ENCODE results near the gene CATSPER1. TPM values are rescaled to one million over a fixed set of nuclear protein-coding genes. Genes with fewer than 3 reads are reported as not detected.

The CATSPER1 gene
- polyA plus RNA-seq, 2 of the 4 experiments (the other 2 are of a cell fraction): 0.46 to 0.97 TPM

- Histone ChIP-seq H3K27ac (no peak overlapping the region), H3K4me1 (no peaks in the 10 kb centered on the region), H3K9me3 (no peaks in the 10 kb centered on the region), H3K4me3 (no peak overlapping the region), H3K4me2 (no peak overlapping the region)
- no peak for DNase-seq (ENCODE audit: low read depth in 1 of 2, low spot score in 1 of 2)
- no peak for ATAC-seq
- CTCF ChIA-PET: interaction anchor here (1.0 to 11.8 kb wide), 6 partner anchors 10 to 90 kb away, joined by 3 to 163 read pairs (median 6); partner anchors contain the start of genes CCDC85B and FIBP
- no peak for FAIRE-seq
- POLR2A ChIA-PET: no interaction called here
- TF ChIP-seq RAD21 (conservative IDR thresholded peaks at IDR 0.05 in 1 of 2, IDR thresholded peaks at IDR 0.05 in 1 of 2) (no peak), RFX5 (IDR thresholded peaks at IDR 0.05) (no peak), HOXA7 (CRISPR knock-in tag; IDR thresholded peaks at IDR 0.05) (no peak)
- WGBS (ENCODE audit: missing lambda C conversion rate): 88% methylated on average over 27 of the region's 29 CpGs
Observed at GRCh38 chr11:65977621-65978390, 48.5 kb downstream of the CATSPER1 start.

GRCh38 chr11:65976216-65977176 lies 49.8 kb downstream of the CATSPER1 start:
- H3K9me3 ChIP-seq: no peaks in the 10 kb centered on the region
- no peak overlapping the region for H3K4me2 ChIP-seq
- ATAC-seq: no peak
- CTCF ChIA-PET: interaction anchor here (1.0 to 11.8 kb wide), 7 partner anchors 8 to 92 kb away, joined by 3 to 163 read pairs (median 5); partner anchors contain the start of genes CCDC85B and FIBP
- DNase-seq (ENCODE audit: low read depth in 1 of 2, low spot score in 1 of 2): no peak
- POLR2A ChIA-PET: no interaction called here
- no peak for FAIRE-seq
- no peak for TF ChIP-seq BCL3 (IDR thresholded peaks at IDR 0.05)
- TF ChIP-seq POLR2A (IDR thresholded peaks at IDR 0.05; ENCODE audit: low read length): no peak
- TF ChIP-seq E2F6 (IDR thresholded peaks at IDR 0.05; ENCODE audit: borderline replicate concordance, low read depth): no peak
- TF ChIP-seq EHMT2 (IDR thresholded peaks at IDR 0.05; ENCODE audit: low read depth): no peak
- no peak for TF ChIP-seq HES2 (IDR thresholded peaks at IDR 0.05)
- no peak for TF ChIP-seq BHLHE40 (IDR thresholded peaks at IDR 0.05; ENCODE audit: low read depth, low read length)
- no peak for TF ChIP-seq ELK1 (IDR thresholded peaks at IDR 0.05; ENCODE audit: low read depth, low read length)
- TF ChIP-seq POLR2AphosphoS2 (conservative IDR thresholded peaks at IDR 0.05; ENCODE audit: low read length): no peak
- no peak for TF ChIP-seq GATA3 (IDR thresholded peaks at IDR 0.05; ENCODE audit: borderline replicate concordance)
- no peak for TF ChIP-seq EP300 (IDR thresholded peaks at IDR 0.05)
- no peak for TF ChIP-seq HEYL (CRISPR knock-in tag; IDR thresholded peaks at IDR 0.05)
- 88% methylated on average over 39 of the region's 43 CpGs for WGBS (ENCODE audit: missing lambda C conversion rate)
- H3K4me1 ChIP-seq: no peaks in the 10 kb centered on the region
- H3K27ac ChIP-seq: no peak overlapping the region
- H3K4me3 ChIP-seq: no peak overlapping the region

GRCh38 chr11:65975771-65976170 lies 50.5 kb downstream of the CATSPER1 start:
- no peak overlapping the region for H3K4me3 ChIP-seq
- no peak for TF ChIP-seq JUN (IDR thresholded peaks at IDR 0.05)
- no peak for TF ChIP-seq E2F6 (IDR thresholded peaks at IDR 0.05; ENCODE audit: borderline replicate concordance, low read depth)
- TF ChIP-seq ATOH8 (CRISPR knock-in tag; IDR thresholded peaks at IDR 0.05; ENCODE audit: low read depth): no peak
- no peak for TF ChIP-seq RFX5 (IDR thresholded peaks at IDR 0.05)
- TF ChIP-seq HOXB5 (CRISPR knock-in tag; IDR thresholded peaks at IDR 0.05): no peak
- TF ChIP-seq ZSCAN20 (CRISPR knock-in tag; IDR thresholded peaks at IDR 0.05): no peak
- TF ChIP-seq REST (IDR thresholded peaks at IDR 0.05): no peak
- no peak for TF ChIP-seq FOXS1 (CRISPR knock-in tag; IDR thresholded peaks at IDR 0.05)
- no peak for TF ChIP-seq FOSL2 (IDR thresholded peaks at IDR 0.05)
- no peak for TF ChIP-seq FOSL2 (CRISPR knock-in tag; IDR thresholded peaks at IDR 0.05)
- POLR2A ChIA-PET: no interaction called here
- no peaks in the 10 kb centered on the region for H3K4me1 ChIP-seq
- H3K27ac ChIP-seq: no peak overlapping the region
- DNase-seq (ENCODE audit: low read depth in 1 of 2, low spot score in 1 of 2) (no peak), ATAC-seq (no peak), FAIRE-seq (no peak)
- H3K9me3 ChIP-seq: no peaks in the 10 kb centered on the region
- CTCF ChIA-PET: interaction anchor here (1.7 to 11.8 kb wide), 3 partner anchors 14 to 92 kb away, joined by 5 to 163 read pairs (median 41); partner anchors contain the start of genes CCDC85B and FIBP
- WGBS (ENCODE audit: missing lambda C conversion rate): 93% methylated on average over 9 of the region's 9 CpGs
- no peak overlapping the region for H3K4me2 ChIP-seq
